ENCODE measurements around the gene ANKH.

Gene ANKH

GRCh38 chr5:14787801-14788579 is 83.6 kb downstream of the ANKH start:
- no peak for DNase-seq

DNA sequence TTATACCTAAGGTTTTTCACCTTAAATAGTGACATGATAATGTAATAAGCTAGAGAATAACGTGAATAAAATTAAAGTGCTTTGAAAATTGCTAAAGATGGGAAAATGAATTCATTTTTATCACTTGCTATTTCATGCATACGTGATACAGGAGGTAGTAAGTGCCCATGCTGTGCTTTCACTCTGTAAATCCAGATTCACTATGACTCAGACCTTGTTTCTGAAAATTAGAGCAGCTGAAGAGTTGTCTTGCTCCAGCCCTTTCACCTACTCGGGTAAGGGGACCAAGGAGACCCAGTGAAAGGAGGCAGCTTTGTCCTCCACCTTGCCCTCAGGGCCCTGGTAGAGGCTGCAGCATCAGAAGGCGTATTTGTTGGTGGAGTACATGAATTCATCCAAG is 87.9 kb downstream of the ANKH start:
- no peak for DNase-seq

- DNase-seq, result no peak
Measured at GRCh38 chr5:14782591-14782990, 89.0 kb downstream of the ANKH start.

DNA sequence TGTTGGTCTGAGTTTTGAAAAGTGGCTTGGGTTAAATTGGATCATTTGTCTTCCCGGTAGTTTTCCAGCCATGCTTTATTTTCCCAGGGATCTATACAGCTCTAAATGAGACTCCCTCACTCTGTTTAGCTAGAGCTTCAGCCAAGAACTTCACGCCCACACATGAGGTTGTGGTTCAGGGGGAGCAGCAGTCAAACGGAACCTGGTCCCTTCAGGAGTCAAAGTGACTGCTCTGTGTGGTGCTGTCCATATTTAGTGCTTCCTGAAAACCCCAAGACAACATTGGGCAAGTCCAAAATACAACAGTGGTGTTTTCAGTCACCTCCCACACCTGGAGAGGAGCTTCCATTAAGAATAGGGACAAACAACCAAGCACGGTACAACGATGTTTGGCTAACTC is 90.5 kb downstream of the ANKH start:
- no peak for DNase-seq

DNA sequence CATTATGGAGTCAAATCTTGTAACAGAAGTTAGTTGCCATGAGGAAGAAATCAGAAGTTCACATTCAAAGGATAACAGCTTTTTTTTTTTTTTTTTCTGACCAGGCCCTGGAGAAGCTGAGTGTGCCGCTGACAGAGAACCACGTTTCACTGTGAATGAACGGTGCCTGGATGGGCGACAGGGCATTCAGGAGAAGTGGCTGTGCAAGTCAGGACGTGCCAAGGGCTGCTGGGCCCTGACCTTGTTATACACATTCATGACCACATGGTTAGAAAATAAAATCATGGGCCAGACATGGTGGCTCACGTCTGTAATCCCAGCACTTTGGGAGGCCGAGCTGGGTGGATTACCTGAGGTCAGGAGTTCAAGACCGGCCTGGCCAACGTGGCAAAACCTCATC is 91.6 kb downstream of the ANKH start:
- DNase-seq, result no peak

GRCh38 chr5:14778792-14779070 is 92.8 kb downstream of the ANKH start:
- DNase-seq, result no peak

GRCh38 chr5:14777932-14778791 is 93.4 kb downstream of the ANKH start:
- DNase-seq, result no peak

- DNase-seq, result no peak
Measured at GRCh38 chr5:14777187-14777586, 94.4 kb downstream of the ANKH start.

GRCh38 chr5:14776602-14777001 is 95.0 kb downstream of the ANKH start:
- no peak for DNase-seq

GRCh38 chr5:14775857-14776256 is 95.7 kb downstream of the ANKH start:
- no peak for DNase-seq

GRCh38 chr5:14773588-14773987 is 98.0 kb downstream of the ANKH start:
- DNase-seq, result no peak

DNA sequence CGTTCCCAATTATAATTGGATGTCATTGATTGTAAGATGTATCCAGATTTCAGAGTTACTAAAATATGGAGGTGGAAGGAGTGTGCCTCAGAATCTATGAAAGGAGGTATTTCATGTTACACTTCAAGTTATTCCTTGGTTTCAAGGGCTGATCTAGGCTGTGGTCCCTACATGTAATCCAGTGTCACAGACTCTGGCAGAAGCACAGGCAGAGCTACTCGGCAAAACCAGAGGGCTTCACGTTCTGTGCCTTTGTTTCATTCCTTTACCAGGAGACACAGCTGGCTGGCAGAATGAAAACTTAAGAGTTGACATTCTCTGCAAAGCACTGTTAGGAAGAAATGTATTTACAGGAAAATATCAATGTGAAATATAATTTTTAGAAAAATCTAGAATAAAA is 99.6 kb downstream of the ANKH start:
- no peak for DNase-seq

- no peak for DNase-seq
Measured at GRCh38 chr5:14771189-14771588, 100.4 kb downstream of the ANKH start.

DNA sequence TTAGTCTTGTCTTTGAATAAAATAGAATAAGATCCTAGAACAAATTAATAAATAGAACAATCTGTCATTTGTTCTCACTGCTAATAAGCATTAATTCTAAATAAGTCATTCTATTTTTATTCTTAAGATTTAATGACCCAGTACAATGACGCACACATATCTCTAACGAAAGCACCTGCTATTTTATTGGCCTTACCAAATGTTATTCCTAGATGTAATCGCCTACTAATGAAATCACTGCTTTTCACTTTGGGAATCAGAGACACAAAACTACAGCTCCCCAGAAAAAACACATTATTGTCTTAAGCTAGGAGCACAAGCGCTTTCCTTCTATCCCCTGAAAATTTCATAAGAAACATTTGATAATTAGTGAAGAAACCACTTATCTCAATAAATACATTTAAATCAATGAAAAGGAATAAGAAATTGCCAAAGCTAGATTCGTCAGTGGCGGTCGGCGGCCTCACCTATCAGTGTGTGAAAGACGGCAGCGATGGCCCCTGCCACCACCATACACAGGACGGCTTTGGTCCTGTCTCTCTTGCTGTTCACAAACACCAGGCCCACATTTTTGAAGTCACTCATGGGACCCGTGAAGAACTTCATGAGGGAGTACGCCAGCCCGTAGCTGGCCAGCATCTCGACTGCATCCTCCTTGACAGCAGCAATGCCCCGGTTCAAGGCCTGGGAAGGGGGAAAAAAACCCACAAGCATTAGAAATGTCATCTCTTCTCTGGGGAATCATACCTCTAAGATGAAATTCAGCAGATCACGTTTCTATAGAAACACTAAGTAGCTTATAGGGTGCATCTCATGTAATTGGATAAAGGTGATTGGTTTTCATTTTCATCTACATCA is 102.8 kb downstream of the ANKH start:
- DNase-seq, result no peak

- DNase-seq, result no peak
Measured at GRCh38 chr5:14767735-14768507, 103.7 kb downstream of the ANKH start.

DNA sequence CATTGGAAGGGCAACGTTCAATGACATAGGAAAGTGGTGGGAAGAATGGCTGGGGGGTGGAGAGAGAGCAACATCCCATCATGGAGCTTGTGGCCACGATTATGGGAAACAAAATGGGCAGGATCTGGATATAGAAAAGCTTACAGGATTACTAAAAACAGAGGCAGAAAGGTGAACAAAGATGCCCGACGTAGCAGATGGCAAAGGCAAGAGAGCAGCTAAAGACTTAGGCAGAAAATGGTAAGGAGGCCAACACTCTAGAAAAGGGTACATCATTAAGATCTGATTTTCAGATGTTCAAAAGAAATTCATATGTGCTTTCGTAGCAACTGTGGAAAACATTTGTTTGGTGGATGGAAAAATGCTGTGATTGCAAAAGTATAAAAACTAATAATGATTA is 104.5 kb downstream of the ANKH start:
- DNase-seq, result no peak

DNA sequence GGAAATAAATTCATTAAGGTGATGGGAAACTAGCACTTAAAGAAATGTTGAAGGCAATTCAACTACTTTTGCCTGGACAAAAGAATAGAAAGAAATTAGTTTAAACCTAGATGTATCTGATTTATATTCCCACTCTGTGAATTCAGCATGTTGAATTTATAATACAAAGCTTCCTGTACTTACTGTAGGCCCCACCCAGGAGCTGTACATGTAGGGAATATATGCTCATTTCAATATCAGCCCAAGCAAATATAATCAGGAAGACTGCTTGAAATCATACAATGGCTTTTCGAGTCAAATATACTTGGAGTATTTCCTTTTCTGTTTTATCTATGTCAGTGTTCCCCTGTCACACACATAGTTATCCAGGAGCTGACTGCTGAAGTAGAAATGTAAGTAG is 105.0 kb downstream of the ANKH start:
- DNase-seq, result no peak

GRCh38 chr5:14765587-14765986 is 106.0 kb downstream of the ANKH start:
- DNase-seq, result no peak

GRCh38 chr5:14762549-14763216 is 108.9 kb downstream of the ANKH start:
- no peak for DNase-seq

GRCh38 chr5:14760548-14761002 is 111.0 kb downstream of the ANKH start:
- no peak for DNase-seq

DNA sequence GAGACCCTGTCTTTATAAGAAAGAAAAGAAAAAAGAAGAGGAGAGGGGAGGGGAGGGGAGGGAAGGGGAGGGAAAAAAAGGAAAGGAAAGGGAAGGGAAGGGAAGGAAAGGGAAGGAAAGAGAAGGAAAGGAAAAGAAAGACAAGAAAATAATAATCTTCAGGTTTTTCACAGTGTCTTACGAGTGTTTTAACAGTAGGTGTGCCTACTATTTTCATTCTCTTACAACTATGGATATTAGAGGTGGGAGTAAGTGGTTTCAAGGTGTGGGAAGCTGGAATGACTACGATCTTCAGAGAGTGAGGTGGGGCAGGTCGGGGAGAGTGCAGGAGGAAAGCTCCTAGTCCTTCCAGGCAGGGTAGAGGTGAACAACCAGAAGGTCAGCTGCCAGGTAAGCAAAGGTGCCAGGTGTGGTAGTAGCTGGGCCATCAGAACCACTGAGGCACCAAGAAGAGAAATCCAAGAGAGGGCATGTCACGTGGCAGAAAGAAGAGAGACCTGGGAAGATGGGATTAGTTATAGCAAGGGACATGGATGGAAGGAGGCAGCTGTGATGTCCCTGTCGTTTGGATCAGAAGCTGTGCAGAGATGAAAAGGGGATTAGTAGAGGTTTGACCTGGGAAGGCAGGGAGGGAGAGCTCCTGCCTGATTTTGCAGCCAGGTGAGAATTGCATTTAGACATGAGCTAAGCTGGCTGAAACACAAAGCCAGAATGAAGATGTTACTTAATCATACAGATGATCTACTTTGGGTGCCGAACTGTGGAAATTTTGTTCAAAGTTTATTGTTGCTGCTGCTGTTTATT is 111.6 kb downstream of the ANKH start:
- no peak for DNase-seq
